DOHH2 (cell line): ENCODE data around the gene ZNF32.

Experiments used
- H3F3A ChIP-seq: fragments of 200-600 bp; sonication (generic), shearing (Covaris generic); 2 replicates; pipeline ENCODE4 v1.6.0; 2016; ENCODE audit warnings: antibody characterized with exemption, mild to moderate bottlenecking; ENCODE audit not compliant: control insufficient read depth, insufficient read depth
- H3K27ac ChIP-seq: fragments of 200-600 bp; sonication (generic); 2 replicates; pipeline ENCODE4 v1.5.1; 2014; ENCODE audit warnings: low read depth, mild to moderate bottlenecking, low read length, moderate library complexity
- H3K27me3 ChIP-seq: fragments of 200-600 bp; sonication (generic); 2 replicates; pipeline ENCODE4 v1.6.1; 2014; ENCODE audit warnings: mild to moderate bottlenecking, low read length, mixed read lengths; ENCODE audit not compliant: control insufficient read depth
- H3K36me3 ChIP-seq: fragments of 200-600 bp; sonication (generic); 2 replicates; pipeline ENCODE4 v1.6.1; 2014; ENCODE audit warnings: mild to moderate bottlenecking, low read length, moderate library complexity, mixed read lengths; ENCODE audit not compliant: control insufficient read depth
- H3K4me1 ChIP-seq: fragments of 200-600 bp; sonication (generic); 2 replicates; pipeline ENCODE4 v1.6.1; 2014; ENCODE audit warnings: mild to moderate bottlenecking, low read length, mixed read lengths; ENCODE audit not compliant: control insufficient read depth
- H3K4me2 ChIP-seq: fragments of 200-600 bp; sonication (generic); 2 replicates; pipeline ENCODE4 v1.6.0; 2014; ENCODE audit warnings: mild to moderate bottlenecking, low read length, moderate library complexity
- H3K4me3 ChIP-seq: fragments of 200-600 bp; sonication (generic); 2 replicates; pipeline ENCODE4 v1.5.1; 2014; ENCODE audit warnings: mild to moderate bottlenecking, low read length, mixed read lengths
- H3K79me2 ChIP-seq: fragments of 200-600 bp; sonication (generic); 2 replicates; pipeline ENCODE4 v1.6.1; 2014; ENCODE audit warnings: mild to moderate bottlenecking, low read length, mixed read lengths; ENCODE audit not compliant: control insufficient read depth
- H3K9me2 ChIP-seq: fragments of 200-600 bp; sonication (generic); replicated peaks from 2 replicates; pipeline ENCODE4 v1.6.1; 2014; ENCODE audit warnings: mild to moderate bottlenecking, low read length, mixed read lengths; ENCODE audit not compliant: control insufficient read depth
- H3K9me3 ChIP-seq: fragments of 200-600 bp; sonication (generic); 2 replicates; pipeline ENCODE4 v1.6.1; 2014; ENCODE audit warnings: antibody characterized with exemption, low read length, mixed read lengths; ENCODE audit not compliant: control insufficient read depth, insufficient read depth
- H4K20me1 ChIP-seq: fragments of 200-600 bp; sonication (generic); 2 replicates; pipeline ENCODE4 v1.6.0; 2014; ENCODE audit warnings: low read depth, mild to moderate bottlenecking, antibody characterized with exemption, low read length, moderate library complexity; ENCODE audit not compliant: control insufficient read depth, insufficient read depth
- EZH2phosphoT487 ChIP-seq: fragments of 200-600 bp; sonication (generic); IDR thresholded peaks from 2 replicates; pipeline ENCODE4 v1.6.1; 2017; ENCODE audit warnings: borderline replicate concordance, mild to moderate bottlenecking, antibody characterized with exemption, low read length, moderate library complexity, mixed read lengths
- TF ChIP-seq, protein P1 (sequence below): fragments of 200-600 bp; sonication (generic); IDR thresholded peaks from one replicate; pipeline ENCODE4 v1.5.1; 2014; ENCODE audit warnings: antibody characterized with exemption, mild to moderate bottlenecking, low read depth, low read length; ENCODE audit not compliant: poor library complexity, severe bottlenecking

The ZNF32 gene

DNA sequence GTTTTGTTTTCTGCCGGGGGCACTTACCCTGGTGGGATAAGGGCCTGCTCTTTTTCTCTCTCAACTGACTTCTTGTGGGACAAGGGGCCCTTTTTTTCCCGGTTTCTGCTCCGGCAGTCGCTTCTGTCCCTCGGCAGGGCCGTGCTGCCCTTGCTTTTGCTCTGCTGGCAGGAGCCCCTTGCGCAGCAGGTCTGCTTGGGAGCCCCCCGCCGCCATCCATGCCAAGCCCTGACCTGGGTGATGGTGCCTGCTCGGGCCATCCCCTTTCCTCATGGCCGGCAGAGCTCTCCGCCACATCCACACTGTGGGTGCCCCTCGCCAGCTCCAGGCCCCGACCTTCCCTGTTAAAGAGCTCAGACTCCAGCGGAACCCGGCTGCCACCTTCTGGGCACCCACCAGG lies 47.0 kb upstream of the ZNF32 start:
- H3K36me3 ChIP-seq: no peaks in the 10 kb centered on the region
- no peak overlapping the region for H3K4me2 ChIP-seq
- no peaks in the 10 kb centered on the region for H3K27me3 ChIP-seq
- TF ChIP-seq, protein P1, sequence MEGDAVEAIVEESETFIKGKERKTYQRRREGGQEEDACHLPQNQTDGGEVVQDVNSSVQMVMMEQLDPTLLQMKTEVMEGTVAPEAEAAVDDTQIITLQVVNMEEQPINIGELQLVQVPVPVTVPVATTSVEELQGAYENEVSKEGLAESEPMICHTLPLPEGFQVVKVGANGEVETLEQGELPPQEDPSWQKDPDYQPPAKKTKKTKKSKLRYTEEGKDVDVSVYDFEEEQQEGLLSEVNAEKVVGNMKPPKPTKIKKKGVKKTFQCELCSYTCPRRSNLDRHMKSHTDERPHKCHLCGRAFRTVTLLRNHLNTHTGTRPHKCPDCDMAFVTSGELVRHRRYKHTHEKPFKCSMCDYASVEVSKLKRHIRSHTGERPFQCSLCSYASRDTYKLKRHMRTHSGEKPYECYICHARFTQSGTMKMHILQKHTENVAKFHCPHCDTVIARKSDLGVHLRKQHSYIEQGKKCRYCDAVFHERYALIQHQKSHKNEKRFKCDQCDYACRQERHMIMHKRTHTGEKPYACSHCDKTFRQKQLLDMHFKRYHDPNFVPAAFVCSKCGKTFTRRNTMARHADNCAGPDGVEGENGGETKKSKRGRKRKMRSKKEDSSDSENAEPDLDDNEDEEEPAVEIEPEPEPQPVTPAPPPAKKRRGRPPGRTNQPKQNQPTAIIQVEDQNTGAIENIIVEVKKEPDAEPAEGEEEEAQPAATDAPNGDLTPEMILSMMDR: no peak
- no peaks in the 10 kb centered on the region for H3F3A ChIP-seq
- H3K27ac ChIP-seq: no peak overlapping the region
- H3K9me2 ChIP-seq: no peaks in the 10 kb centered on the region
- H3K4me1 ChIP-seq: no peaks in the 10 kb centered on the region
- no peak overlapping the region for H3K4me3 ChIP-seq
- H4K20me1 ChIP-seq: no peaks in the 10 kb centered on the region
- H3K79me2 ChIP-seq: no peaks in the 10 kb centered on the region
- H3K9me3 ChIP-seq: no peaks in the 10 kb centered on the region

DNA sequence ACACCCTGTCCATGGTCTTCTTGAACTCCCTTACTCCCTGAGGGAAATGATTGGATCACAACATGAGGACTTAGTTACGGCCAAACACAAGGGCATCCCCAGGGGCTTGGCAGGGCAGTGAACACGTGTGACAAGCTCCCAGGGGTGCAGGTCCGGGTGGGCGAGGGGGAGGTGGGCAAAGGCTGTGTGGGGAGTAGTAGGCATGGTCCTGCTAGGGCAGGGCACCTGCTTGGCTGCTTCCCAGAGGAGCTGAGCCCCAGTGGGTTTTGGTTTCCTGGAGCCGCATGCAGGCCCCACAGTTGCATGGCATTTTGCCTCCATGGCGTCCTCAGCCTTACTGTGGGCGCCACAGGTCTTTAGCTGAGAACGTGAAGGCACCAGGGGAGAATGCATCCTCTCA lies 46.6 kb upstream of the ZNF32 start:
- H3F3A ChIP-seq: no peaks in the 10 kb centered on the region
- H3K36me3 ChIP-seq: no peaks in the 10 kb centered on the region
- H3K9me3 ChIP-seq: no peaks in the 10 kb centered on the region
- H3K9me2 ChIP-seq: no peaks in the 10 kb centered on the region
- no peaks in the 10 kb centered on the region for H3K79me2 ChIP-seq
- no peak overlapping the region for H3K27ac ChIP-seq
- H3K4me2 ChIP-seq: no peak overlapping the region
- no peaks in the 10 kb centered on the region for H3K27me3 ChIP-seq
- H3K4me3 ChIP-seq: no peak overlapping the region
- H3K4me1 ChIP-seq: no peaks in the 10 kb centered on the region
- H4K20me1 ChIP-seq: no peaks in the 10 kb centered on the region
- no peak for TF ChIP-seq EZH2phosphoT487
- TF ChIP-seq, protein P1: no peak

DNA sequence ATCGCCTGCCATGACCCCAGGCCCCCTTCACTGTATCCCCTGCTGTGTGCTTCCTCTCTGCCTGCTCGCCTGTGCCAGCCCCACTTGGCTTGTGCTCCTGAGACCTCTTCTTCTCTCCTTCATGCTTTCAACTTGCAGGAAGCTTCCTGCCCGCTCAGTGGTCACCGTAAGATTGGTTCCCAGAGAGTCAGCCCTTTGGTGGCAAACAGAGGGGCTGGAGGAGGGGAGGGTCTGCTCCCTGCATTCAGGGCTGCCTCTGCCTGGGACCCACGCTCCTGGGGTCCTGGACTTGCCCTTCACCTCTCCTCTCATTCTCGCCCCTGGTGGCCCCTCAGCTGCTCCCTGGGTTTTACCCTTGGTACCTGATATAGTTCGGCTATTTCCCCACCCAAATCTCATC lies 45.8 kb upstream of the ZNF32 start:
- Histone ChIP-seq H4K20me1 (no peaks in the 10 kb centered on the region), H3K4me1 (no peaks in the 10 kb centered on the region), H3K4me3 (no peak overlapping the region), H3K36me3 (no peaks in the 10 kb centered on the region), H3K79me2 (no peaks in the 10 kb centered on the region), H3K9me2 (no peaks in the 10 kb centered on the region), H3K4me2 (no peak overlapping the region), H3F3A (no peaks in the 10 kb centered on the region), H3K27me3 (no peaks in the 10 kb centered on the region), H3K9me3 (no peaks in the 10 kb centered on the region), H3K27ac (no peak overlapping the region)
- no peak for TF ChIP-seq EZH2phosphoT487

DNA sequence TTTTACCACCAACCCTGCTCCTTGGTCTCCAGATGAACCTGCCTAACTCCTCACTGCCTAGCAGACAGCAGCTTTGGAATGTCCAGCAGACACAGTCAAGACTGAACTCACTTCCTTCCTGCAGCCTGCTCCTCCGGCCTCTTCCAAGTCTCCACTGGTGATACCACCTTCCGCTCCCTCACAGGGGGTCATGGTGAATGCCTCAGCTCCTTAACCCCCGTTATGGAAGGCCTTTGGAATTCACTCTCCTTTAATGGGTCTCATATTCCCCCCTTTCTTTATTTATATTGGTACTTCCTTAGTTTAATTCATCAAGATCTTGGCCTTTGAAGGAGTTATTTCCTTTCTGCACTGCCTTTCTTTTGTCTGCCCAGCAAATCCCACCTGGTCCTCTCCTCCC lies 44.9 kb upstream of the ZNF32 start:
- no peaks in the 10 kb centered on the region for H3K36me3 ChIP-seq
- no peaks in the 10 kb centered on the region for H3K4me1 ChIP-seq
- H3K27ac ChIP-seq: no peak overlapping the region
- H3K9me3 ChIP-seq: no peaks in the 10 kb centered on the region
- no peaks in the 10 kb centered on the region for H4K20me1 ChIP-seq
- TF ChIP-seq, protein P1: no peak
- TF ChIP-seq EZH2phosphoT487: no peak
- no peak overlapping the region for H3K4me2 ChIP-seq
- H3K27me3 ChIP-seq: no peaks in the 10 kb centered on the region
- H3K4me3 ChIP-seq: no peak overlapping the region
- no peaks in the 10 kb centered on the region for H3F3A ChIP-seq
- no peaks in the 10 kb centered on the region for H3K9me2 ChIP-seq
- H3K79me2 ChIP-seq: no peaks in the 10 kb centered on the region
